ENCODE results near the gene PTPRT.
"Not testable (repeated sequence)": the region's sequence is repeated elsewhere in the genome, so short reads cannot be mapped to it uniquely, and the experiment has no call there.

- not testable (repeated sequence) for TF ChIP-seq CTCF, POLR2A (IDR thresholded peaks at IDR 0.05)
These were observed 983.1 kb downstream of the PTPRT start for GRCh38 chr20:42206557-42206956.

Measured in uterus (tissue), 2 donors.